NOMO-1 treated with dmso at 0.1 percent for 144 hours (cell line): Measurements from ENCODE around the gene TBC1D2B.
A peak's percentile ranks its signal among the peaks of the same experiment; 100 is the strongest.
"Not testable (repeated sequence)": the region's sequence is repeated elsewhere in the genome, so short reads cannot be mapped to it uniquely, and the experiment has no call there.

ENCODE experiments used
- DNase-seq: peaks from one replicate; lab custom pipeline; 2025; ENCODE audit not compliant: unreplicated experiment; lab: John Stamatoyannopoulos, UW

Gene TBC1D2B

DNA sequence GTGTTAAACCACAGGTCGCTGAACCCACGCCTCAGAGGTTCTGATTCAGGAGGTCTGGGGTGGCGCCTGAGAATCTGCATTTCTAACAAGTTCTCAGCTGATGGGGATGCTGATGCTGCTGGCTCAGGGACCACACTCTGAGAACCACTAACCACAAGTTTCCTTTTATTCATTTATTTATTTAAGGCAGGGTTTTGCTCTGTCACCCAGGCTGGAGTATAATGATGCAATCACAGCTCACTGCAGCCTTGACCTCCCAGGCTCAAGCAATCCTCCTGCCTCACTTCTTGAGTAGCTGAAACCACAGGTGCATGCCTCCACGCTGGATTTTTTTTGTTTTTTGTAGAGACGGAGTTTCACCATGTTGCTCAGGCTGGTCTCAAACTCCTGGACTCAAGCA is 123.6 kb downstream of the TBC1D2B start:
- DNase-seq, result peak; percentile 11

DNA sequence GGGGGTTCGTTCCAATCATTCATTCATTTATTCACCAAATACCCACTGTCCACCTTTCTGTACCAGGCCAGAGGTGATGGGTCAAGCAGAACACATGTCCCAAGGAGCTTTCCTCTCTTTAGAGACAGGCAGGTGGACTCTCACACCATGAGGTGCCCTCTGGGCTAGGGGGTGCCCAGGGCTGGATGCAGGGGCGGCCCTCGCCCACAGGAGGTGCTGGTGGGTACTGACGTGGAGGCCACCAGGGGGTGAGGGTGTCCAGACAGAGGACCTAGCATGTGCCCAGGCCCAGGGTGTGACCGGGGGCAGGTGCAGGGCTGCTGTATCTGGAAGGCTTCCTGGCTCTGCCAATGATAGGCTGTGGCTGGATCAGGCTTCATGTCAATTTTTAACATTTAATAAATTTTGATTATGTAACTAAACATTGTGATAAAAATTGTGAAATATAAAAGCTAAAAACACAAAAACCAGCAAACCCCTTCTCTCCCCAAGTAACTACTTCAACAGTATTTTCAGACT is 124.5 kb downstream of the TBC1D2B start:
- DNase-seq, result not testable (repeated sequence)

DNA sequence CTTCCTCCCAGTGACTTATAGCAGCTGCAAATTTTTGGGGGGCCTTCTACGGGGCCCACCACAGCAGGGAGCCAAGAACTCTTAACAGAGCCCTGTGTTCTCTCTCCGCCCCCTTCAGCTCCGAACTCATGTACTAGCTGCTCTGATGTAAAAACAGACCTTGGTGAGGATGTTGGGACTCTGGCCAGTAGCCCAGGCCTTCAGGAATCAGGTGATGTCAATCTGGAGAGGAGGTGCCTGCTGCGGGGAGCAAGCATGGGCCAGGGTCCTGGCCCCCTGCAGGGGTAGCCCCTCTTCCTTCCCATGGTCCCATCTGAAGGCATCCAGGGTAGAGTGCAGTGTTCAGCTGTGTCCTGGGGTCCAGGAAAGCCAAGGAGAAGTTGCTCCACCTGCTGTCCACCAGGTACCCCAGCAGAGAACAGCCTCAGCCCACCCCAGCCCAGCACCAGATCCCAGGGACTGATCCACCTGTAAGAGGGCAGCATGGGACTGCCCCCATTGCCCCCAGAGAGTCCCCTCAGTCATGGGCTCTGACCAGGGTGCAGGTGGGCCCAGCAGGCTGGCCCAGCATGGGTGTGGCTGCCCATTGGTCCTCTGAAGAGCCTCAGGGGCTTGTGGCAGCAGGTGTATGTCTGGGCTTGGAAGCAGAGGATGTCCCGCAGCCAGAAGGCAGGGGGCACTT is 126.3 kb downstream of the TBC1D2B start:
- DNase-seq, result not testable (repeated sequence)

DNA sequence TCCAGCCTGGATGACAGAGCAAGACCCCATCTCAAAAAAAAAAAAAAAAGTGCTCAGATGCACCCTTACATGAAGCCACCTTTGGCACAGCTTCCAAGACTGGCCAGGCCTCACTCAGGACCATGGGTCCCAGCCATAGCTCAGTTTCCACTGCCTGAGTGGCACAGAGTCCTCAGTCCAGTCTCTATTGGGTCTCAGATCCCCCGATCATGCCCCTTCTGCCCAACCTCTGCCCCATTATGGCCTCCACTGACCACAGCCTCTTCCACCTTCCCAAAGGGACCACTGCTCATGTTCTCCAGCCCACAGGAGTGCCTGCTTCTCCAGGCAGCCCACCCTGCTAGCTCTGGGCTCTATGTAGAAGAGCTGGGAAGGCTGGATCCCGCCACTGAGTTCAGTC is 127.0 kb downstream of the TBC1D2B start:
- not testable (repeated sequence) for DNase-seq

DNA sequence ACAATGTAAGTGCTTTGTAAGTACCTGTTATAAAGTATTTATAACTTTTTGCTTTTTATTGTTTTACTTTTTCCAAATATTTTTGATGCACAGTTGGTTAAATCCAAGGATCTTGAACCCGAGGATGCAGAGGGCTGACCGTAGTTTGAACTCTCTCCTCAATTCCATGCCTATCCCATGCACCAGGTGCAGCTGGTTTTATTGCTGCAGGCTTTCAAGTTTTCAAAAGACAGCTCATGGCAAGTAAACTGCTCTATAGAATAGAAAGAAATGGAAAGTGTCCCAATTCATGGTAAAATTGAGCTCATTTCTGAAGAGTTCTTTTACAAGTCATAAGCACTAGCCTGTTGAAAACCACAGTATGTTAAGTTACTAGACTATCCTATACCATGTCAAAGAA is 131.9 kb downstream of the TBC1D2B start:
- DNase-seq, result no peak
